Activated T-helper 2 cell treated with anti-CD3 and anti-CD28 coated beads, Interferon-gamma antibody, Interleukin-2, Interleukin-4, amounts not matched to agents 10 μg/mL and 5 μg/mL and 100 μg/mL, durations not matched to agents 14 hours and 24 hours and 36 hours (primary cell): ENCODE measurements around the gene COX4I1. TPM values are rescaled to one million over a fixed set of nuclear protein-coding genes. Genes with fewer than 3 reads are reported as not detected.

Experiments
- DNase-seq: peaks from one replicate; pipeline ENCODE4 v3.0.0; 2021; ENCODE audit warnings: low spot score
- H3K27ac Mint-ChIP-seq: one replicate; pipeline ENCODE4 v1.8.0; 2021; ENCODE audit warnings: mixed read lengths
- H3K27me3 Mint-ChIP-seq: one replicate; pipeline ENCODE4 v1.8.0; 2021; ENCODE audit warnings: low read depth, mixed read lengths
- H3K36me3 Mint-ChIP-seq: one replicate; pipeline ENCODE4 v1.8.0; 2021; ENCODE audit warnings: low read depth, mixed read lengths
- H3K4me1 Mint-ChIP-seq: one replicate; pipeline ENCODE4 v1.8.0; 2021; ENCODE audit warnings: low read depth, mixed read lengths
- H3K4me3 Mint-ChIP-seq: one replicate; pipeline ENCODE4 v1.8.0; 2021; ENCODE audit warnings: low read depth, mild to moderate bottlenecking, moderate library complexity, mixed read lengths
- H3K9me3 Mint-ChIP-seq: one replicate; pipeline ENCODE4 v1.8.0; 2021; ENCODE audit warnings: mixed read lengths
- intact Hi-C: fragments of 100-400 bp; cut with micrococcal nuclease; formaldehyde crosslinking; loops from one replicate; pipeline ENCODE4 v1.15.1; 2023
- total RNA-seq: library from RNA; stranded (reverse); gene quantifications from 2 replicates; pipeline ENCODE4 v1.2.3, GENCODE V29; 2022

COX4I1 gene
- total RNA-seq, 1 donor from 2014 or later = 561 TPM

DNA sequence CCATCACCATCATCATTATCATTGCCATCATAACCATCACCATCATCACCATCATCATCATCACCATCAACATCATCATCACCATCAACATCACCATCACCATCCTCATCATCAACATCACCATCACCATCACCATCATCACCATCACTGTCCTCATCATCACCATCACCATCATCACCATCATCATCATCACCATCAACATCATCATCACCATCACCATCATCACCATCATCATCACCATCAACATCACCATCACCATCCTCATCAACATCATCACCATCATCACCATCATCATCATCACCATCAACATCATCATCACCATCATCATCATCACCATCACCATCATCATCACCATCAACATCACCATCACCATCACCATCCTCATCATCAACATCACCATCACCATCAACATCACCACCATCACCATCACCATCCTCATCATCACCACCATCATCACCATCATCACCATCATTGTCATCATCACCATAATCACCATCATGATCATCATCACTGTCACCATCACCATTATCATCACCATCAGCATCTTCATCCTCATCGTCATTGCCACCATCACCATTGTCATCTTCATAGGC lies 23.9 kb downstream of the COX4I1 start:
- H3K9me3 Mint-ChIP-seq = no peaks in the 10 kb centered on the region

DNA sequence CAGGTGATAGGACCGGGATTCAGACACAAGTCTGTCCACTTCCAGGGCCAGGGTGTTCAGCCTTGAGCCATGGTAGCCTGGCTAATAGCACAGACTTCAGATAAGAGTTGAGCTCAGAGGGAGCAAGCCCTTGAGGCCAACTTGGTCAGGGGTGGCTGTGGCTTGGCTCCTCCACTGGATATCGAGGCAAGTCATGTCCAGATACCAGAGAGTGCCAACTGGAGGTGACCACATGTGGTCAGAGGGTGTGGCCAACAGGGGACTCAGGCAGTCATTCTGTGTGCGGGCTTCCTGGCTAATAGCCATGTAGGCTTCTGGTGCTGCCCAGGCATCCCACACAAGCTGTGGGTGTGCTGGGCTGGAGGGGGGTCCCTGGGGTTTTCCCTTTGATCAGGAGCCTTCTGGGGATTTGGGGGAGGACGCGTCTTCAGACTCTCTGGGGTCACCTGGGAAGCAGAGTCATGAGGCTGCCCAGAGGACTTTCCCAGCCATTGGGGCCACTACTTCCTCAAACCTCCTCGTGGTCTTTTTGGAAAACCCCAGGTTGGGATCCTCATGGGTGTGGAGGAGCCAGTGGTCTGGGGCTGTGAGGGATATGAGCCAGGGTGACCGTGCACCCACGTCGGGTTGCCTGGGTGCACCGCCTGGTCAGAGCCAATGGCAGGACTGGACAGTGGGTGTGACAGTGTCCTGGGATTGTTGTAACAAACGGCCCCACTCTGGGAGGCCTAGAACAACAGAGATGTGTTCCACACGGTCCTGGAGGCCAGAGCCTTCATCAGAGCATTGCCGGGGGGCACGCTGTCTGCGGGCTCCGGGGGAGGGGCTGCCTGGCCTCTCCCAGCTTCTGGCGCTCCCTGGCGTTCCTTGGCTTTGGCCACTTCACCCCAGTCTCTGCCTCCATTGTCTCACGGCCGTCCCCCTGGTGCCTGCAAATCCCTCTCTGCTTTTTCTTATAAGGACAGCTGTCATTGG lies 25.0 kb downstream of the COX4I1 start:
- DNase-seq = no peak
- Mint-ChIP-seq H3K27me3 (peaks cover 10% of the 10 kb centered on the region), H3K27ac (no peak overlapping the region), H3K9me3 (peaks cover 6% of the 10 kb centered on the region), H3K4me1 (peaks cover 3% of the 10 kb centered on the region), H3K36me3 (no peaks in the 10 kb centered on the region), H3K4me3 (no peak overlapping the region)
- intact Hi-C loops = no loop called here

More for the DNA sequence above, 23.9 kb downstream of the COX4I1 start:
- H3K4me3 Mint-ChIP-seq = no peak overlapping the region
- DNase-seq = no peak
- no peaks in the 10 kb centered on the region for H3K4me1 Mint-ChIP-seq
- H3K36me3 Mint-ChIP-seq = no peaks in the 10 kb centered on the region
- peaks cover 5% of the 10 kb centered on the region for H3K27me3 Mint-ChIP-seq
- intact Hi-C loops = no loop called here
- no peak overlapping the region for H3K27ac Mint-ChIP-seq

DNA sequence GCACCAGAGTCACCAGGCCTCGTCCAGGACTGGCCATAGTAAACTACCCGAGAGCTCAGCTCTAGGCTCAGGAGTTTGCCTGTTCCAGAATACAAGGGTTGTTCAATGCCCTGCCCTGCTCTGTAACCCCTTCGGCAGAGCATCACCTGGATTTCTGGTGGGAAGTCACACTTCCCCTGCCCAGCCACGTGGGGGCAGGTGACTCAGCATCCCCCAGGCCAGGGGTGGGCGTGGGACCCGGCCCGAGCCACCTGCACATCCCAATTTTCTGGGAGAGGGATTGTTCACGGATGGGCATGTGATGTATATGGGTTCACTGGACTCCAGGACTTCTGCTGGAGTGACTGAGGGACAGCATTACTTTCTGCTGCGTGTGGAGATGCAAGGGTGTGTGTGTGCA lies 25.8 kb downstream of the COX4I1 start:
- Mint-ChIP-seq H3K27ac (no peak overlapping the region), H3K9me3 (peaks cover 6% of the 10 kb centered on the region), H3K4me3 (no peak overlapping the region), H3K4me1 (peaks cover 3% of the 10 kb centered on the region), H3K27me3 (peaks cover 10% of the 10 kb centered on the region), H3K36me3 (no peaks in the 10 kb centered on the region)
- intact Hi-C loops = no loop called here
- DNase-seq = no peak

DNA sequence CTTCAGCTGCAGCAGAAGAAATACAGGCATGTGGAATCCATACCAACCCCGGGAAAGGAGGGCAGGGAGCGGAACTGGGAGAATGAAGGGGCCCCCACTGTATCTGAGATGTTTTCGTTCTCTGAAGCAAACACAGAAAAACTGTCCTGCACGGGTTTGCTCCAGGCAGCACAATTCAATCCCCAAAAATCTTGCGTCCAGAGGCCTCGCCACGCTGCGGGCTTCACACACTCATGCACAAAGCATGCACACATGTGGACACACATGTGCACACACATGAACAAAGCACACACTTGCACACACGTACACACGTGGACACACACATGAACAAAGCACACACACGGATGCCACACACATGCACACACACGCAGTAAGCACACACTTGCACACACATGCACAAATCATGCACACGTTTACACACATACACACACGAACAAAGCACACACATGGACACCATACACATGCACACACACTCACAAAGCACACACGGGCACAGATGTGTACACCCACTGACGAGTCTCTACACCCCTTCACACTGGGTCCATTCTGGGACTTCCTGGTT lies 27.3 kb downstream of the COX4I1 start:
- intact Hi-C loops = no loop called here

DNA sequence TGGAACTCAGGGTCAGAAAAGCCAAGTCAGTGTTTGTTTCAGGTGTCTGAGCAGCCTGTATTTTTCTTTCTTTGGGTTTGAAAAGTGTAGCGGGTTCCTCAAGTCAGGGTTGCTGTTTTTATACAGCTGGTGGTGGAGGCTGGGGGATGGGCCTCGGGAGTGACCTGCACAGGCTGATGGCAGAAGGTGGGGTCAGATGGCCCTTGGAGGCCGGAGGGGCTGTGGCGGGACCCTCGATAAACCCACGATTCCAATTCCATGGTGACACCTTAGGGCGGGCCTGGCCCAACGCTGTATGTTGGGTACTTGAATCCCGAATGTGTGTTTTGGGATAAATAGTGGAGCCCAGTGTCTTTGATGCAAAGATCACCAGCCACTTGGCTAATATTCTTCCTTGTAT lies 28.7 kb downstream of the COX4I1 start:
- Mint-ChIP-seq H3K27ac (no peak overlapping the region), H3K9me3 (peaks cover 6% of the 10 kb centered on the region), H3K36me3 (no peaks in the 10 kb centered on the region), H3K4me1 (peaks cover 3% of the 10 kb centered on the region), H3K4me3 (no peak overlapping the region), H3K27me3 (peaks cover 27% of the 10 kb centered on the region)
- DNase-seq = no peak
- intact Hi-C loops = no loop called here

More for the DNA sequence above, 27.3 kb downstream of the COX4I1 start:
- H3K4me3 Mint-ChIP-seq = no peak overlapping the region
- H3K4me1 Mint-ChIP-seq = peaks cover 3% of the 10 kb centered on the region
- peaks cover 19% of the 10 kb centered on the region for H3K27me3 Mint-ChIP-seq
- DNase-seq = no peak
- H3K27ac Mint-ChIP-seq = no peak overlapping the region
- H3K36me3 Mint-ChIP-seq = no peaks in the 10 kb centered on the region
- peaks cover 6% of the 10 kb centered on the region for H3K9me3 Mint-ChIP-seq

DNA sequence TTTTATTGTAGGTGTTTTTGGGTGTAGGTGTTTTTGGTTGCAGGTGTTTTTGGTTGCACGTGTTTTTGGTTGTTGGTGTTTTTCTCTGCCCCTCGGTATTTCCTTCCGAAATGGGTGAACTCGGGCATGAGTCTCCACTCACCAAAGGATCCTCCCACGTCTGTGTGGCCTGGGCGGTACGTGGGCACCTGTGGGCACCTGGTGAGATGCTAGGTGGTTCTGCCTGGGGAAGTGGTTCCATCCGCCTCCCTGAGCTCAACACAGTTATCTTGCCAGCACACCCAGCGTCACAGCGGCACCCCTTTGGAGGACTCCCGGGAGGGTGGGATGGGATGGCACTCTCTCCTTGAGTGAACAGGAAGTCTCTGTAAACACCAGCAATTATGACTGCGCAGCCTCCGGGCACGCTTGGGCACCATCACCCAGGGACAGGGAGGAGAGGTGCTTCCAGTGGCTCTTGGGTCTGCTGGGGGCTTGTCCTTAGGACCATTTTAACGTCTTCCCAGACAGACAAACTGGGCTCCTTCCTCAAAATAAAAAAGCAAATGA lies 29.8 kb downstream of the COX4I1 start:
- no peak overlapping the region for H3K27ac Mint-ChIP-seq
- H3K36me3 Mint-ChIP-seq = no peaks in the 10 kb centered on the region
- no peak overlapping the region for H3K4me3 Mint-ChIP-seq
- peaks cover 3% of the 10 kb centered on the region for H3K4me1 Mint-ChIP-seq
- H3K27me3 Mint-ChIP-seq = peaks cover 27% of the 10 kb centered on the region
- H3K9me3 Mint-ChIP-seq = peaks cover 6% of the 10 kb centered on the region
- DNase-seq = no peak
- intact Hi-C loops = no loop called here

DNA sequence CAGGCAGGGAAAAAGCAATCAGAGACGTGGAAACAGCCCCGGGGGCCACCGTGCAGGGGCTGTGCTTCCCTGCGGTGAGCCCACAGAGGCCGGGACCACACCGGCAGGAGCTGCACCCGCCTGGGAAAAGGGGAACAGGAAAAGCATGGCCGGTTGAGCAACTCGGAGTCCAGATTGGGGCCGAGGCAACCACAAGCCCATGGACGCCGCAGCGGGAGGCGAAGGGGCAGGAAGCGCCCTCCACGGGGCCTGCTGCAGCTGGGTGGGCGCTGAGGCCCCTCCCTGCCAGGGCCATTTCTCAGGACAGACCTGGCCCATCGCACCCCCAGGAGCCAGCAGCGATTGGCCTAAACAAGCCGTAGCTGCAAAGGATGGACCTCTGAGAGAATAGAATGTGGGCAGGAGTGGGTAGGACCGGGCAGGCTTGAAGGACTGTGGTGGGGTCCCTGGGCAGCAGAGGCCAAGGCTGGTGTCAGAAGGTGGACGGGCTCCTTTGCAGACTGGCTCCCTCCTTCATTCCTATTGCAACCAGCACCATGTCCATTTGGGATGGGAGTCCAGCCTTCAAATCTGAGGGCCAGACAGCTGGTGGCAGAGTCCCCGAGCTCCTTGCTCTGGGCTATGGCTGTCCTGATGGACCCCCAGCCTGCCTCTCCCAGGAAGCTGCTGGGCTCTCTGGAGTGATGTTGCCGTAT lies 30.4 kb downstream of the COX4I1 start:
- Mint-ChIP-seq H3K27me3 (peaks cover 27% of the 10 kb centered on the region), H3K4me1 (peaks cover 3% of the 10 kb centered on the region), H3K4me3 (no peak overlapping the region), H3K36me3 (no peaks in the 10 kb centered on the region), H3K9me3 (peaks cover 6% of the 10 kb centered on the region), H3K27ac (no peak overlapping the region)
- DNase-seq = no peak
- intact Hi-C loops = no loop called here

DNA sequence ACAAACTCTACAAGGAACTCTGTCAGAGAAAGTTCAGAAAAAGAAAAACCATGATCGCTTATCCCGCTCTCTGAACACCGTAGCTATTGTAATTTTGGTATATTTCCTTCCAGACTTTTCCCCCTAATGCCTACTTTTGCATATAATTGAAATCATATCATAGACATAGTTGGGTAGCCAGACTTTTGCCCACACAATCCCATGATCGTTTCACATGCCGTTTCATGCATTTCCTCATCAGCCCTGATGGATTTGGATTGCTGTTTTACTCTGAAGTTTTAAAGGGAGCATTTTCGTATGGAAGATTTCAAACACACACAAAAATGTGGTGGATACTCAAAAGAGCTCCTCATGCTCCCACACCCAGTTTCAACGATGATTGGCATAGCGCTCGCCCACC lies 31.3 kb downstream of the COX4I1 start:
- H3K9me3 Mint-ChIP-seq = peaks cover 6% of the 10 kb centered on the region
- H3K4me1 Mint-ChIP-seq = peaks cover 3% of the 10 kb centered on the region
- peaks cover 27% of the 10 kb centered on the region for H3K27me3 Mint-ChIP-seq
- no peak for DNase-seq
- no peak overlapping the region for H3K27ac Mint-ChIP-seq
- H3K36me3 Mint-ChIP-seq = no peaks in the 10 kb centered on the region
- intact Hi-C loops = no loop called here
- H3K4me3 Mint-ChIP-seq = no peak overlapping the region

DNA sequence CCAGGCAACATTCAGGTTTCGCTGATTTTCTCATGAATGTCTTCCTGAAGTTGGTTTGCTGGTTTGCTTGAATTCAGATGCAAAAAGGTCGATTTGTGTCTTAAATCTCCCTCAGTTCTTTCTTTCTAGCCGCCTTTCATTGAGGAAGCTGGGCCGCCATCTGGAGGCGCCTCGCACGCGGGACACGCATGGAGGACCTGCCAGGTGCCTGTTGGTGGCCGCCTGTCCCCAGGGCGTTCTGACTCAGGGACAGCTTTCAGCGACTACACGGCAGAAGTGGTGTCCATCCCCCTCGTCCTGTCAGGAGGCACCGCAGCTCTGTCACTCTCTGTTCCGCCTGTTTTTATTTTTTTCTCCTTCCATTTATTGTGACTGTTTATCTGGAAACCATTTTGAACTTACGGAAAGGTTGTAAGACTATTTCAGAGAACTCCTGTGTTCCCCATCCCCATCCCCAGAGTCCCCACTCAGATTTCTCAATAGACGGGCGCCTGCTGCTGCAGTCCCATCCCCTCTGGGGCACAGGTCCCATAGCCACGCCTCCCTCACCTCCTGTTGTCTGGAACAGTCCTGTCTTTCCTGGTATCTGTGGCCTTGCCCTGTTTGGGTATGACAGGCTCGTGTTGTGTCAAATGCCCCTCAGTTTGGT lies 33.2 kb downstream of the COX4I1 start:
- Mint-ChIP-seq H3K4me3 (no peak overlapping the region), H3K27ac (no peak overlapping the region), H3K27me3 (peaks cover 27% of the 10 kb centered on the region), H3K4me1 (peaks cover 3% of the 10 kb centered on the region), H3K36me3 (no peaks in the 10 kb centered on the region), H3K9me3 (peaks cover 6% of the 10 kb centered on the region)
- intact Hi-C loops = no loop called here
- no peak for DNase-seq

DNA sequence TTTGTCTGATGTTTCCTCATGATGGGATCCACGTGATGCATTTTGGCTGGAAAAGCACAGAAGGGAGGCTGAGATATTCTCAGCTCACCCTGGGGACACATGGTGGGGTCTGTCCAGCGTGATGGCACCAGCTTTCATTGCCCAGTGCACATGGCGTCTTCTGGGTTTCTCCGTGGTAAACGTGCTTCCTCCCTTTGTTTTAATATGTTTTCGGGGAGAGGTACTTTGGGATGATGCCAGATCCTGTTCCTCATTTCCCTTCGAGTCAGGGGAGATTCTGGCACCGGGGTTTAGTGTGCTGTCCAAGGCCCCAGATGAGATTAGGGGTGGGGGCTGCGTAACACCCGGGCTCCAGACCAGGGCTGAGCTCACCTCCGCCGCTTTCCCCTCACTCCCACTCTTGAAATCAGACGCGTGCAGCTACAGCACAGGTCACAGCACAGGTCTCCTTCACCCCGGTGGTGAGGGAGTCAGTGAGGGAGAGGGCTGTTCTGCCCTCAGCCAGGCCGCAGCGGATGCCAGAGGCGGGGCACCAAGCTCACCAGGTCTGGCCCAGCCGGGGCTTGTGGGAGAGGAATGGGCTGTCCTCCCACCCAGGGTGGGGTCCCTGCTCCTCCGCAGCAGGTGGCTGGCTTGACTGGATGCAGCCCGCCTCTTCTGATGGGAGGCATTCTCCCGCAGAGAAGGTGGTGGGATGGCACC lies 33.9 kb downstream of the COX4I1 start:
- no peak for DNase-seq
- H3K4me3 Mint-ChIP-seq = no peak overlapping the region
- intact Hi-C loops = no loop called here
- H3K4me1 Mint-ChIP-seq = peaks cover 3% of the 10 kb centered on the region
- H3K27me3 Mint-ChIP-seq = peaks cover 27% of the 10 kb centered on the region
- H3K9me3 Mint-ChIP-seq = peaks cover 6% of the 10 kb centered on the region
- no peak overlapping the region for H3K27ac Mint-ChIP-seq
- no peaks in the 10 kb centered on the region for H3K36me3 Mint-ChIP-seq

DNA sequence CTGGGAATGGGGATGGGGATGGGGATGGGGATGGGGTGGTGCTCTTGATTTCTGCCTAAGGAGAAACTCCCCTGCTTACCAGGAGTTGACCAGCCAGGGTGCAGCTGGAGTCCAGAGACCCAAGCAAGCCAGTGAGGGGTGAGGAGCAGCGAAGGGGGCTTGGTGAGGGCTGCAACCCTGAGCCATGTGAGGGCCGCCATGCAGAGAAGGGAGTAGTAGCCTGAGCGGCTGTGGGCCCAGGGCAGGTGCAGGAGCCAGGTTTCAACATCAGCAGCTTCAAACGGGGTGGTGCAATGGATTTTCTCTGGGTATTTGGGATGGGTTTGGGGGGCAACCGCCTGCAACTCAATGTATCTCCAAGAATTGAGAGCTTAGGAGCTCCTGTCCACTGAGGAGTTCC lies 35.2 kb downstream of the COX4I1 start:
- intact Hi-C loops = no loop called here
- Mint-ChIP-seq H3K27ac (no peak overlapping the region), H3K4me1 (no peaks in the 10 kb centered on the region), H3K4me3 (no peak overlapping the region), H3K9me3 (no peaks in the 10 kb centered on the region), H3K27me3 (peaks cover 20% of the 10 kb centered on the region), H3K36me3 (no peaks in the 10 kb centered on the region)
- no peak for DNase-seq
